Measurements from ENCODE around the gene ACSM3. TPM values are rescaled to one million over a fixed set of nuclear protein-coding genes. Genes with fewer than 3 reads are reported as not detected.

ACSM3 gene
- total and polyA plus RNA-seq, 9 of the 15 experiments (the other 6 are each of a cell fraction or from before 2014, with no cell fraction given) = 112 to 420 (median 182) TPM

- Histone ChIP-seq H3K9me3 (replicated peaks; ENCODE audit: control insufficient read depth, insufficient read depth, low read depth, low read length) (peaks cover 30% of the 10 kb centered on the region), H3K27ac (ENCODE audit: extremely low read depth, low read depth, low read length) (no peak overlapping the region; the same call in 1 of the 3 replicates), H3K4me2 (ENCODE audit: insufficient read depth, low read length) (no peak overlapping the region), H4K20me1 (replicated peaks; ENCODE audit: control insufficient read depth, insufficient read depth, low read length) (no peaks in the 10 kb centered on the region), H3K27me3 (ENCODE audit: control insufficient read depth in 2 of 2, insufficient read depth in 2 of 2, low read length in 2 of 2) (no peaks in the 10 kb centered on the region), H3K9me1 (ENCODE audit: control insufficient read depth, insufficient read depth, low read length) (no peaks in the 10 kb centered on the region), H3K4me3 (no peak overlapping the region), H3K4me1 (replicated peaks in 1 of 2; ENCODE audit: control insufficient read depth in 2 of 2, insufficient read depth in 2 of 2, low read length in 2 of 2) (peaks cover 20 to 60% of the 10 kb centered on the region in 2 experiments), H3K79me2 (ENCODE audit: control insufficient read depth, insufficient read depth, low read length) (no peaks in the 10 kb centered on the region), H3K9ac (ENCODE audit: insufficient read depth in 1 of 2, low read depth in 2 of 2, low read length in 2 of 2) (no peak overlapping the region), H3K36me3 (ENCODE audit: control insufficient read depth, insufficient read depth, low read length) (peaks cover 11% of the 10 kb centered on the region), H2AFZ (ENCODE audit: low read depth, low read length) (peak overlapping the region; percentile 27; the same call in 1 of the 2 replicates)
- ChIA-PET CTCF (ENCODE audit: low intra/inter-chr PET ratio) (no interaction called here), POLR2A (no interaction called here)
- in situ Hi-C loops (cut with MboI) (no loop called here), intact Hi-C loops (cut with micrococcal nuclease) (no loop called here)
- no TSS peak for BruUV-seq (replicated peaks)
- DNase-seq (ENCODE audit: extremely low read depth in 1 of 4, low spot score in 3 of 4) (no peak), ATAC-seq (no peak), FAIRE-seq (no peak)
- no peak for TF ChIP-seq NCOA6 (IDR thresholded peaks at IDR 0.05)
- TF ChIP-seq DDX20 (tag; IDR thresholded peaks at IDR 0.05; ENCODE audit: low read depth) = no peak
- TF ChIP-seq, protein P1, sequence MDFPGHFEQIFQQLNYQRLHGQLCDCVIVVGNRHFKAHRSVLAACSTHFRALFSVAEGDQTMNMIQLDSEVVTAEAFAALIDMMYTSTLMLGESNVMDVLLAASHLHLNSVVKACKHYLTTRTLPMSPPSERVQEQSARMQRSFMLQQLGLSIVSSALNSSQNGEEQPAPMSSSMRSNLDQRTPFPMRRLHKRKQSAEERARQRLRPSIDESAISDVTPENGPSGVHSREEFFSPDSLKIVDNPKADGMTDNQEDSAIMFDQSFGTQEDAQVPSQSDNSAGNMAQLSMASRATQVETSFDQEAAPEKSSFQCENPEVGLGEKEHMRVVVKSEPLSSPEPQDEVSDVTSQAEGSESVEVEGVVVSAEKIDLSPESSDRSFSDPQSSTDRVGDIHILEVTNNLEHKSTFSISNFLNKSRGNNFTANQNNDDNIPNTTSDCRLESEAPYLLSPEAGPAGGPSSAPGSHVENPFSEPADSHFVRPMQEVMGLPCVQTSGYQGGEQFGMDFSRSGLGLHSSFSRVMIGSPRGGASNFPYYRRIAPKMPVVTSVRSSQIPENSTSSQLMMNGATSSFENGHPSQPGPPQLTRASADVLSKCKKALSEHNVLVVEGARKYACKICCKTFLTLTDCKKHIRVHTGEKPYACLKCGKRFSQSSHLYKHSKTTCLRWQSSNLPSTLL (IDR thresholded peaks at IDR 0.05) = no peak
- TF ChIP-seq RCOR1 (IDR thresholded peaks at IDR 0.05; ENCODE audit: borderline replicate concordance in 1 of 2, low read depth in 2 of 2, low read length in 2 of 2) = no peak
- peak; percentile 31; the same call in 1 of the 2 replicates for TF ChIP-seq ZNF311 (CRISPR knock-in tag; IDR thresholded peaks at IDR 0.05)
- peak; percentile 7 for TF ChIP-seq WHSC1 (IDR thresholded peaks at IDR 0.05; ENCODE audit: low read length)
- 100% methylated on average over 1 of the region's 1 CpG for WGBS (ENCODE audit: insufficient coverage, low coverage, missing lambda C conversion rate)
These were observed 14.3 kb upstream of the ACSM3 start for GRCh38 chr16:20749474-20749873.

Data from K562 (cell line).